OCI-LY7 (cell line): ENCODE results near the gene SORBS2.
"Not testable (repeated sequence)": the region's sequence is repeated elsewhere in the genome, so short reads cannot be mapped to it uniquely, and the experiment has no call there.

Experiments used
- EZH2phosphoT487 ChIP-seq: fragments of 200-600 bp; sonication (generic); IDR thresholded peaks from 2 replicates; pipeline ENCODE4 v1.6.1; 2018; ENCODE audit warnings: low read depth, borderline replicate concordance, mild to moderate bottlenecking, mixed run types, antibody characterized with exemption, low read length, moderate library complexity, mixed read lengths
- TF ChIP-seq, protein P1 (sequence below): fragments of 200-600 bp; sonication (generic); conservative IDR thresholded peaks from 2 replicates; pipeline ENCODE4 v1.5.1; 2014; ENCODE audit warnings: mild to moderate bottlenecking, antibody characterized with exemption, low read length, moderate library complexity, mixed read lengths

DNA sequence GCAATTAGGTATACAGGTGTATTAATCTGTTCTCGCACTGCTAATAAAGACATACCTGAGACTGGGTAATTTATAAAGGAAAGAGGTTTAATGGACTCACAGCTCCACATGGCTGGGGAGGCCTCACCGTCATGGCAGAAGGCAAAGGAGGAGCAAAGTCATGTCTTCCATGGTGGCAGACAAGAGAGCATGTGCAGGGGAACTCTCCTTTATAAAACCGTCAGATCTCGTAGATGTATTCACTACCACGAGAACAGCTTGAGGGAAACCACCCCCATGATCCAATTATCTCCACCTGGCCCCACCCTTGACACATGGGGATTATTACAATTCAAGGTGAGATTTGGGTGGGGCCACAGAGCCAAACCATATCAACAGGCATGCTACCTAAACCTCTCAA, 97.5 kb downstream of the SORBS2 start:
- TF ChIP-seq, protein P1, sequence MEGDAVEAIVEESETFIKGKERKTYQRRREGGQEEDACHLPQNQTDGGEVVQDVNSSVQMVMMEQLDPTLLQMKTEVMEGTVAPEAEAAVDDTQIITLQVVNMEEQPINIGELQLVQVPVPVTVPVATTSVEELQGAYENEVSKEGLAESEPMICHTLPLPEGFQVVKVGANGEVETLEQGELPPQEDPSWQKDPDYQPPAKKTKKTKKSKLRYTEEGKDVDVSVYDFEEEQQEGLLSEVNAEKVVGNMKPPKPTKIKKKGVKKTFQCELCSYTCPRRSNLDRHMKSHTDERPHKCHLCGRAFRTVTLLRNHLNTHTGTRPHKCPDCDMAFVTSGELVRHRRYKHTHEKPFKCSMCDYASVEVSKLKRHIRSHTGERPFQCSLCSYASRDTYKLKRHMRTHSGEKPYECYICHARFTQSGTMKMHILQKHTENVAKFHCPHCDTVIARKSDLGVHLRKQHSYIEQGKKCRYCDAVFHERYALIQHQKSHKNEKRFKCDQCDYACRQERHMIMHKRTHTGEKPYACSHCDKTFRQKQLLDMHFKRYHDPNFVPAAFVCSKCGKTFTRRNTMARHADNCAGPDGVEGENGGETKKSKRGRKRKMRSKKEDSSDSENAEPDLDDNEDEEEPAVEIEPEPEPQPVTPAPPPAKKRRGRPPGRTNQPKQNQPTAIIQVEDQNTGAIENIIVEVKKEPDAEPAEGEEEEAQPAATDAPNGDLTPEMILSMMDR = not testable (repeated sequence)
- TF ChIP-seq EZH2phosphoT487 = not testable (repeated sequence)
